Measurements from ENCODE around the gene EHD1.
A peak's percentile ranks its signal among the peaks of the same experiment; 100 is the strongest.

DNA sequence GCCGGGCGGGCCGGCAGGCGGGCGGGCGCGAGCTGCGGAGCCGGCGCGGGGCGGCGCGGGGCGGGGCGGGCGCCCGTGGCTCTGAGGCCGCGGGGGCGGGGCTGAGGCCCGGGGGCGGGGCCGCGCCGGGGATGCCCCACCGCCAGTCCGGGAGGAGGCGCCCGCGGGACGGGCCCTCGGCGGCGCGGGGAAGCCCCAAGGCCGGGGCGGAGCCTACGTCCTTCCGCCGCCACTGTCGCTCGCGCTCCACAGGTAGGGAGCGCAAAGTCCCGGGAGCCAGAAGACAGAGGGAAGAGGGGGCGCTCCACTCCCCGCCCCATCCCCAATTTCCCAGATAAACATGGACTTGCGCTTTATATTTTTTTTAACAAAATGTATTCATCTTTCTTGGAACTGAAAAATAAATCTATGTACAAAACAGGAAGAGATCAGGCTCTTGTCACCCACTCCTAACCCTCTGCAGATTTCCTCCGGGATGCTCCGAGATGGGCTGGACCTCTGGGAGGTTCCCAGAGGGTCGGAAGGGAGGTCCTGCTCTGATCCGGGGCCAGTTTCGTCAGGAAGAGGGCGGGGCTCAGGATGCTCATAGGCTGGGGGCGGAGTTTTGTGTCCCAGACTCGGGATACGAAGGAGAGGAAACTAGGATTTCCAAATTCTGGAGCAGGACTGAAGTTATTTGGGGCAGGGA is 75.1 kb downstream of the EHD1 start, which contains the start of gene MAP4K2:
- TF ChIP-seq, protein P1, sequence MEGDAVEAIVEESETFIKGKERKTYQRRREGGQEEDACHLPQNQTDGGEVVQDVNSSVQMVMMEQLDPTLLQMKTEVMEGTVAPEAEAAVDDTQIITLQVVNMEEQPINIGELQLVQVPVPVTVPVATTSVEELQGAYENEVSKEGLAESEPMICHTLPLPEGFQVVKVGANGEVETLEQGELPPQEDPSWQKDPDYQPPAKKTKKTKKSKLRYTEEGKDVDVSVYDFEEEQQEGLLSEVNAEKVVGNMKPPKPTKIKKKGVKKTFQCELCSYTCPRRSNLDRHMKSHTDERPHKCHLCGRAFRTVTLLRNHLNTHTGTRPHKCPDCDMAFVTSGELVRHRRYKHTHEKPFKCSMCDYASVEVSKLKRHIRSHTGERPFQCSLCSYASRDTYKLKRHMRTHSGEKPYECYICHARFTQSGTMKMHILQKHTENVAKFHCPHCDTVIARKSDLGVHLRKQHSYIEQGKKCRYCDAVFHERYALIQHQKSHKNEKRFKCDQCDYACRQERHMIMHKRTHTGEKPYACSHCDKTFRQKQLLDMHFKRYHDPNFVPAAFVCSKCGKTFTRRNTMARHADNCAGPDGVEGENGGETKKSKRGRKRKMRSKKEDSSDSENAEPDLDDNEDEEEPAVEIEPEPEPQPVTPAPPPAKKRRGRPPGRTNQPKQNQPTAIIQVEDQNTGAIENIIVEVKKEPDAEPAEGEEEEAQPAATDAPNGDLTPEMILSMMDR (conservative IDR thresholded peaks at IDR 0.05): peak; percentile 47; the same call in 1 of the 2 replicates
- TF ChIP-seq EZH2 (IDR thresholded peaks at IDR 0.05; ENCODE audit: low read depth): no peak

All from PC-9 (cell line).